ENCODE measurements around the gene CDH10.

GRCh38 chr5:24505258-24505657, 139.5 kb downstream of the CDH10 start:
- TF ChIP-seq CTCF (conservative IDR thresholded peaks at IDR 0.05; ENCODE audit: low read length) = no peak
- no peak for TF ChIP-seq EZH2phosphoT487 (IDR thresholded peaks at IDR 0.05; ENCODE audit: borderline replicate concordance, low read depth, low read length)
